GM20000 (cell line): ENCODE results near the gene TRAPPC11.

ENCODE experiments used
- DNase-seq: peaks from one replicate; pipeline ENCODE4 v3.0.0; 2012; ENCODE audit warnings: low spot score
- CTCF ChIP-seq: IDR thresholded peaks from 2 replicates; pipeline ENCODE4 v1.5.1; 2012; ENCODE audit warnings: mild to moderate bottlenecking, control low read depth; ENCODE audit errors: extremely low read depth, missing control alignments

TRAPPC11 gene

GRCh38 chr4:183691897-183692296 is 32.8 kb downstream of the TRAPPC11 start:
- DNase-seq, result no peak
- TF ChIP-seq CTCF, result no peak

GRCh38 chr4:183698909-183699308 is 39.8 kb downstream of the TRAPPC11 start:
- no peak for TF ChIP-seq CTCF
- DNase-seq, result no peak

GRCh38 chr4:183700407-183700806 is 41.3 kb downstream of the TRAPPC11 start:
- no peak for TF ChIP-seq CTCF
- no peak for DNase-seq

GRCh38 chr4:183702492-183702891 is 43.4 kb downstream of the TRAPPC11 start:
- no peak for DNase-seq
- TF ChIP-seq CTCF, result no peak

GRCh38 chr4:183714626-183715025 is 55.5 kb downstream of the TRAPPC11 start:
- DNase-seq, result no peak
- no peak for TF ChIP-seq CTCF

- DNase-seq, result no peak
- no peak for TF ChIP-seq CTCF
Observed at GRCh38 chr4:183716302-183716701, 57.2 kb downstream of the TRAPPC11 start.

- DNase-seq, result no peak
- TF ChIP-seq CTCF, result no peak
Observed at GRCh38 chr4:183718876-183719275, 59.8 kb downstream of the TRAPPC11 start.
